Caco-2 (cell line): ENCODE results near the gene TDRD6. TPM values are rescaled to one million over a fixed set of nuclear protein-coding genes. Genes with fewer than 3 reads are reported as not detected.
A peak's percentile ranks its signal among the peaks of the same experiment; 100 is the strongest.

Experiments
- BruUV-seq: library from RNA; stranded (reverse); fragments of 400-500 nt; replicated peaks from 2 replicates; lab custom pipeline; 2021; lab: Mats Ljungman, UMichigan
- CTCF ChIA-PET: fragments of 300-600 bp; sonication (Branson Sonifier 250); formaldehyde crosslinking; loops from one replicate; lab custom pipeline; 2022; ENCODE audit warnings: antibody characterized with exemption; lab: Charles Lee
- POLR2A ChIA-PET: fragments of 300-600 bp; sonication (Branson Sonifier 250); formaldehyde crosslinking; loops from one replicate; lab custom pipeline; 2022; ENCODE audit warnings: antibody characterized with exemption; lab: Charles Lee
- DNase-seq, 2 experiments: peaks; one replicate each; pipeline versions ENCODE4 v3.0.0 to v3.0.0-alpha.2; 2020 to 2022
- H3K27me3 ChIP-seq: replicated peaks from 2 replicates; pipeline ENCODE4 v1.6.0; 2011; ENCODE audit warnings: low read length; ENCODE audit not compliant: control insufficient read depth, insufficient read depth
- H3K36me3 ChIP-seq: 2 replicates; pipeline ENCODE4 v1.5.1; 2011; ENCODE audit warnings: low read length; ENCODE audit not compliant: control insufficient read depth, insufficient read depth
- H3K4me1 ChIP-seq: fragments of 250-450 bp; sonication (Bioruptor Pico); 2 replicates; pipeline ENCODE4 v1.5.1; 2020; ENCODE audit warnings: mild to moderate bottlenecking
- H3K4me3 ChIP-seq: 2 replicates; pipeline ENCODE4 v1.5.1; 2011; ENCODE audit warnings: low read depth, mild to moderate bottlenecking, control low read depth, low read length
- H3K9me3 ChIP-seq: fragments of 250-450 bp; sonication (Bioruptor Pico); 2 replicates; pipeline ENCODE4 v1.5.1; 2020; ENCODE audit warnings: mild to moderate bottlenecking, moderate library complexity
- H3K27ac Mint-ChIP-seq: one replicate; pipeline ENCODE4 v1.8.0; 2022; ENCODE audit warnings: mixed read lengths; ENCODE audit not compliant: unreplicated experiment
- H3K27me3 Mint-ChIP-seq: one replicate; pipeline ENCODE4 v1.8.0; 2022; ENCODE audit warnings: mixed read lengths; ENCODE audit not compliant: insufficient read depth, unreplicated experiment
- H3K36me3 Mint-ChIP-seq: one replicate; pipeline ENCODE4 v1.8.0; 2022; ENCODE audit warnings: mild to moderate bottlenecking, mixed read lengths; ENCODE audit not compliant: insufficient read depth, unreplicated experiment
- H3K4me1 Mint-ChIP-seq: one replicate; pipeline ENCODE4 v1.8.0; 2022; ENCODE audit warnings: low read depth, mixed read lengths; ENCODE audit not compliant: unreplicated experiment
- H3K4me3 Mint-ChIP-seq: one replicate; pipeline ENCODE4 v1.8.0; 2022; ENCODE audit warnings: mild to moderate bottlenecking, moderate library complexity, mixed read lengths; ENCODE audit not compliant: unreplicated experiment
- H3K9me3 Mint-ChIP-seq: one replicate; pipeline ENCODE4 v1.8.0; 2022; ENCODE audit warnings: mixed read lengths; ENCODE audit not compliant: unreplicated experiment
- CTCF ChIP-seq, 2 experiments: fragments of 200-600 bp in 1 of 2; IDR thresholded peaks; 1 replicate in 1 of 2; 2 replicates in 1 of 2; pipeline versions ENCODE4 v1.5.1 to v1.8.0; 2011 to 2022; ENCODE audit warnings: antibody characterized with exemption in 1 of 2, control low read depth in 1 of 2, inconsistent platforms in 1 of 2, low read depth in 1 of 2, low read length in 1 of 2, mild to moderate bottlenecking in 1 of 2, moderate library complexity in 1 of 2; ENCODE audit not compliant: insufficient read depth in 1 of 2, severe bottlenecking in 1 of 2, unreplicated experiment in 1 of 2
- intact Hi-C: fragments of 100-400 bp; cut with micrococcal nuclease; formaldehyde crosslinking; loops from one replicate; pipeline ENCODE4 v1.10.0; 2022; ENCODE audit not compliant: unreplicated experiment
- total RNA-seq: library from RNA; stranded (reverse); gene quantifications from 2 replicates; pipeline ENCODE4 v1.2.3, GENCODE V29; 2022

The TDRD6 gene
- total RNA-seq, 1 experiment from 2014 or later = not detected

- Mint-ChIP-seq H3K4me3 (peak overlapping the region; percentile 88), H3K9me3 (no peaks in the 10 kb centered on the region), H3K4me1 (peaks cover 5% of the 10 kb centered on the region), H3K27me3 (peaks cover 17% of the 10 kb centered on the region), H3K36me3 (no peaks in the 10 kb centered on the region), H3K27ac (peak overlapping the region; percentile 64)
- H3K36me3 ChIP-seq = no peaks in the 10 kb centered on the region
- H3K4me3 ChIP-seq = peak overlapping the region; percentile 78
- intact Hi-C loops = loop anchor here (5.0 kb wide), 1 partner anchor 130 kb away; no protein-coding TSS in a partner anchor
- no peaks in the 10 kb centered on the region for H3K27me3 ChIP-seq
- POLR2A ChIA-PET = no interaction called here
- no peak for DNase-seq
- H3K9me3 ChIP-seq = no peaks in the 10 kb centered on the region
- no TSS peak for BruUV-seq
- peaks cover 7% of the 10 kb centered on the region; the same call in 1 of the 2 replicates for H3K4me1 ChIP-seq
- TF ChIP-seq CTCF (IDR thresholded peaks at IDR 0.05; ENCODE audit: insufficient read depth in 1 of 2, low read depth in 1 of 2, low read length in 1 of 2, severe bottlenecking in 1 of 2, unreplicated experiment in 1 of 2) = no peak
- CTCF ChIA-PET = no interaction called here
These were observed 35.5 kb upstream of the TDRD6 start for GRCh38 chr6:46652232-46652602.

- H3K4me1 Mint-ChIP-seq = peaks cover 5% of the 10 kb centered on the region
- no peak for TF ChIP-seq CTCF (IDR thresholded peaks at IDR 0.05; ENCODE audit: insufficient read depth in 1 of 2, low read depth in 1 of 2, low read length in 1 of 2, severe bottlenecking in 1 of 2, unreplicated experiment in 1 of 2)
- peaks cover 17% of the 10 kb centered on the region for H3K27me3 Mint-ChIP-seq
- H3K4me3 Mint-ChIP-seq = peak within 1 kb of the TSS; percentile 88
- ChIA-PET CTCF (no interaction called here), POLR2A (no interaction called here)
- peaks cover 7% of the 10 kb centered on the region; the same call in 1 of the 2 replicates for H3K4me1 ChIP-seq
- peak within 1 kb of the TSS; percentile 78 for H3K4me3 ChIP-seq
- BruUV-seq = no TSS peak
- no peaks in the 10 kb centered on the region for H3K9me3 ChIP-seq
- no peaks in the 10 kb centered on the region for H3K36me3 Mint-ChIP-seq
- H3K27ac Mint-ChIP-seq = peak within 1 kb of the TSS; percentile 64
- no peaks in the 10 kb centered on the region for H3K36me3 ChIP-seq
- intact Hi-C loops = loop anchor here (5.0 kb wide), 1 partner anchor 129 kb away; no protein-coding TSS in a partner anchor
- H3K9me3 Mint-ChIP-seq = no peaks in the 10 kb centered on the region
- DNase-seq = peak; percentile 87 to 90
- H3K27me3 ChIP-seq = no peaks in the 10 kb centered on the region
These were observed 34.9 kb upstream of the TDRD6 start, which contains the start of the genes CYP39A1 and SLC25A27 for GRCh38 chr6:46652603-46653438. Gene CYP39A1, minus strand, starts transcription at chr6:46652818. Its CDS starts 236 bp downstream, at chr6:46652582. Gene SLC25A27, plus strand, starts transcription at chr6:46652975. Its CDS starts 218 bp downstream, at chr6:46653193.

DNA sequence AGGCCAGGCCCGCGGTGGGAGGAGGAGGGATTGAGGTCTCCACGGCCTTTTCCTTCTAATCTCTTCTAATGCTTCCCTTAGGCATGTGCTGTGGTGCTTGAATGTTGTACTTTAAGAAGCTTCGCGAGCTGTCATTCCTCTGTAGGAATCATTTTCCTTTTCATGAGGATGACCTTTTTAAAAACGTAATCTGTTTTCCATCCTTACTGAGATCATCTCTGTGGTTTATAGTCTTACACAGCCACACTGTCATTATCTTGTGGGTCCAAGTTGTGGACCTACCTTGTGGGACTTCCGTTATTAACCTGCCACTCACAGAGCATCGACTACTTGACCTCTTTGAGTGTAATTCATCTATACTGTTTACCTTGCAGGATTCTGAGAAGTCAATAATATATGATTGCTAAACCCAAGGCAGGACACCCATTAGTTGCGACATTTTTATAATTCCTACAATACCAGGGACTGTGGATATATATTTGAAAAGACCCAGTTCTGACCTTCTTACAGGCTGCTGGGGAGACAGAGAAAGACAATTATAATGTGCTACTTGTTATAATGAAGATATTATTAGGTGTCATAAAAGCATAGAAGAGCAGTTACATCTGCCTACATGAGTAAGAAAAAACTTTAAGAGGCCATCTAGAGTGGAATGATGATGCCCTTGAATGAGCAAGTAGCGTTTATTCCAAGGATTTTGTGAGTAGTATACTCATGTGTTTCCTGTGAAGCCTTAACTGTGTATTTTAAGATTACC is 34.1 kb upstream of the TDRD6 start:
- H3K27me3 ChIP-seq = no peaks in the 10 kb centered on the region
- H3K9me3 ChIP-seq = no peaks in the 10 kb centered on the region
- no peak for TF ChIP-seq CTCF (IDR thresholded peaks at IDR 0.05; ENCODE audit: insufficient read depth in 1 of 2, low read depth in 1 of 2, low read length in 1 of 2, severe bottlenecking in 1 of 2, unreplicated experiment in 1 of 2)
- POLR2A ChIA-PET = no interaction called here
- peaks cover 20% of the 10 kb centered on the region for H3K27me3 Mint-ChIP-seq
- no peak overlapping the region for H3K27ac Mint-ChIP-seq
- no TSS peak for BruUV-seq
- no peaks in the 10 kb centered on the region for H3K9me3 Mint-ChIP-seq
- peaks cover 7% of the 10 kb centered on the region; the same call in 1 of the 2 replicates for H3K4me1 ChIP-seq
- intact Hi-C loops = loop anchor here (5.0 kb wide), 1 partner anchor 129 kb away; no protein-coding TSS in a partner anchor
- H3K36me3 ChIP-seq = no peaks in the 10 kb centered on the region
- no peak for DNase-seq
- CTCF ChIA-PET = no interaction called here
- H3K4me3 ChIP-seq = peak overlapping the region; percentile 78
- H3K36me3 Mint-ChIP-seq = no peaks in the 10 kb centered on the region
- peaks cover 5% of the 10 kb centered on the region for H3K4me1 Mint-ChIP-seq
- H3K4me3 Mint-ChIP-seq = peak overlapping the region; percentile 88
